SH-SY5Y (cell line): Measurements from ENCODE around the gene HAUS3.

Experiments
- GATA2 ChIP-seq: IDR thresholded peaks from 2 replicates; pipeline ENCODE4 v1.6.1; 2011; ENCODE audit warnings: mild to moderate bottlenecking, low read depth, low read length
- GATA3 ChIP-seq: IDR thresholded peaks from 2 replicates; pipeline ENCODE4 v1.6.1; 2011; ENCODE audit warnings: low read depth, mild to moderate bottlenecking, low read length, moderate library complexity

GRCh38 chr4:2275546-2276251 is 33.8 kb upstream of the HAUS3 start:
- TF ChIP-seq GATA2 (no peak), GATA3 (no peak)
